GM21390 (cell line): Measurements from ENCODE around the gene PSG1.
"Not testable (repeated sequence)": the region's sequence is repeated elsewhere in the genome, so short reads cannot be mapped to it uniquely, and the experiment has no call there.

Experiments
- ATAC-seq: cut with Tn5 transposase; IDR thresholded peaks from one replicate; pipeline ENCODE4 v1.9.1; 2021; ENCODE audit not compliant: unreplicated experiment

Gene PSG1

DNA sequence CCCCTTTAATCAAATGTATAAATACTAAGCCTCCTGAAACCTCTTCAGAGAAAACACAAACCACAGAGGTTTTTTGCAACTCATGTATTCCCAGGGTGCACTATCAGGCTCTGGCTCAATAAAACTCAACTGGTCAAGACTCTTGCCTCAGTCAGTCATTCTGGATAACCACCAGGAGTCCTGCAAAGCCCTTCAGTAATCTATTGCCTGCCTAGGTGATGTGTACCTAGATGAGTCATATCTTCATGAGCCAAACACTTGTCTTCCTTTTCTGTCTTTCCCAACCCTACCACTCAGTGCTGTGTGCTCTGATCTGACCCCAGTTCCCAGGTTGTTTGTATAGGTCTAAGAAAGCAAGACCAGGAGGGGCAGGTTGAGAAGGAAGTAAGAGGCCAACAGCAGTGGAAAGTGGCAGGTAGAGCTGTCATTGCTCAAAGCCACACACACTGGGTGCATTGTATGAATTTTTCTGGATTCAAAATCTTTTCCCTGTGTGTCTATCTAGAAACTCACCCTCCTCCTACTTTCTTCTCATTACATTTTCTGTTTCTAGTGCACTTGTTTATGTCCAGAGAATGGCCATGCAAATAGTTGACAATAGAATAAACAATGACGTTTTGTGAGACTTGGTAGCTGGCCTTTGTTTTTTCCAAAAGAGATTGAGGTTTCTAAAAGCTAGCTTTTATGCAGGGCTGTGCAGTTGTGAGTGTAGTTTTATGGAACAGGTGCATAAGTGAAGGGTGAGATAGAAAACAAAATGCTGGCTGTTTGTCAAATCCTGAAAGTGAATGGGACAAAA lies 48.1 kb downstream of the PSG1 start:
- no peak for ATAC-seq

DNA sequence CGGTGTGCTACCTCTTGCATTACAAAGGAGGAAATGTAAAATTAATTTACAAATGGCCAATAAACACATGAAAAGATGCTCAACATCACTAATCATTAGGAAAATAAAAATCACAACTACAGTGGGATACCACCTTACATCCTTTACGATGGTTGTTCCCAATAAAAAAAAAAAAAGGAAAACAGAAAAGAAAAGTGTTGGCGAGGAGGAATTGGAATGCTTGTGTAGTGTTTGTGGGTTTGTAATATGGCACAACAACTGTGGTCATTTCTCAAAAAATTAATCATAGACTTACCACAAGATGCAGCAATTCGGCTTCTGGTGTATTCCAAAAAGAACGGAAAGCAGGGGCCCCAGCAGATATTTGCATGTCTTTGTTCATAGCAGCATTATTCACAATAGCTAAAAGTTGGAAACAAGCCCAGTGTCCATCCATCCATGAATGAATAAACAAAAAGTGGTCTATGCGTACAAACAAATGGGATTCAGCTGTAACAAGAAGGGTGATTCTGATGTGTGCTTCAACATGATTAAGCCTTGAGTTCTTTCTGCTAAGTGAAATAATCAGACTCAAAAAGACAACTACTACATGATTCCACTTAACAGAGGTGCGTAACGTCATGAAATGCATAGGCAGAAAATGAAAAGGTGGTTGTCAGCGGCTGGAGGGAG lies 58.1 kb downstream of the PSG1 start:
- not testable (repeated sequence) for ATAC-seq

DNA sequence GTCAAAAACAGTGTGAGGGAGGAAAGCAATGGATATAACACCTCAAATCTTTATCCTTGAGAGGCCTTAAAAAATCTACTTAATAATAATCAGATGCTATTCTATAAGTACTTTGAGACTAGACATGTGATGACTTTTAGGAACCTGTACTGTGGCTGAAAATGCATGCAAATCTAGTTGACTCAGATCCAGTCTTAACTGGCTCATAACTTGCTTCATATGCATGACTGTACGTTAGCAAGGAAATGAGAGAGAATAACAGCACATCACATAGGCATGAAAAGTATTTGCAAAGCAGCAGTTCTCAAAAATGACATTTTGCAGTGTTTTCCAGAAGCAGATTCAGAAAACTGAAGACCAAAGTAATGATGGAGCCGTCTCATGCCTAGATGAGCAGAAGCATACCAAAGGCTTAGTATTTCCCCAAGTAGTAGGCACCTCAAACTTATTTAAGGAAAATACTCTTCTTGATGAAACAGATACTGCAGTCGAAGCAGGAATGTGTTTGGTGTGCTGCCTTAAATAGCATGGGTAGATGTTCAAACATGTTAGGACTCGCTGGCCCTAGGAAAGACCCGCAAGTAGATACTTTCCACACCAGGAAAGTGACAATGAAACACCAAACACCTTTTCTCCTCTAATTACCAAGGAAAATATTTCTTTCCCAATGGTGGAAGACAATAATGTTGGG lies 59.4 kb downstream of the PSG1 start:
- ATAC-seq, result not testable (repeated sequence)

DNA sequence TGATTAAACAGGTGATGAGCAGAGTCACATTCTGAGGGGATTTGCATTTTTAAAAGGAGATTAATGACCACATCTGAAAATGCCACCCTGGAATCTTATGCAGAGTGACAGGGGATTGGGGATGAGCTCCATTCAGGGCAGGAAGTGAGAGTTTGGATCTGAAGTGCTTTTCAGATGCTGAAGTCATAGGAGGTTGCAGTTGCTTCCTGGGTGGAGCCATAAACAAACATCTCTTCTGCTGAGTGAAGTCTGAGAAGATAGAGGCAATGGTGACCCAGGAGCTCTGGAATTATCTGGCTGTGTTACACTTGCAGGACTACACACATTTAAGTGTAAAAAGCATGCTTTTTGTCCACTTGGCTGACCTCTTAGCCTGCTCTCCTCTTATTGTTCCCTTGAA lies 62.6 kb downstream of the PSG1 start:
- ATAC-seq, result no peak
